Stimulated activated naive CD4-positive, alpha-beta T cell treated with Interleukin-2 at 50 U/mL for 16 hours (primary cell): ENCODE data around the gene PDLIM5.
A peak's percentile ranks its signal among the peaks of the same experiment; 100 is the strongest.
"Not testable (repeated sequence)": the region's sequence is repeated elsewhere in the genome, so short reads cannot be mapped to it uniquely, and the experiment has no call there.

Source experiments
- DNase-seq: peaks from one replicate; lab custom pipeline; 2025; lab: John Stamatoyannopoulos, UW

Gene PDLIM5, protein sequence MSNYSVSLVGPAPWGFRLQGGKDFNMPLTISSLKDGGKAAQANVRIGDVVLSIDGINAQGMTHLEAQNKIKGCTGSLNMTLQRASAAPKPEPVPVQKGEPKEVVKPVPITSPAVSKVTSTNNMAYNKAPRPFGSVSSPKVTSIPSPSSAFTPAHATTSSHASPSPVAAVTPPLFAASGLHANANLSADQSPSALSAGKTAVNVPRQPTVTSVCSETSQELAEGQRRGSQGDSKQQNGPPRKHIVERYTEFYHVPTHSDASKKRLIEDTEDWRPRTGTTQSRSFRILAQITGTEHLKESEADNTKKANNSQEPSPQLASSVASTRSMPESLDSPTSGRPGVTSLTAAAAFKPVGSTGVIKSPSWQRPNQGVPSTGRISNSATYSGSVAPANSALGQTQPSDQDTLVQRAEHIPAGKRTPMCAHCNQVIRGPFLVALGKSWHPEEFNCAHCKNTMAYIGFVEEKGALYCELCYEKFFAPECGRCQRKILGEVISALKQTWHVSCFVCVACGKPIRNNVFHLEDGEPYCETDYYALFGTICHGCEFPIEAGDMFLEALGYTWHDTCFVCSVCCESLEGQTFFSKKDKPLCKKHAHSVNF

DNA sequence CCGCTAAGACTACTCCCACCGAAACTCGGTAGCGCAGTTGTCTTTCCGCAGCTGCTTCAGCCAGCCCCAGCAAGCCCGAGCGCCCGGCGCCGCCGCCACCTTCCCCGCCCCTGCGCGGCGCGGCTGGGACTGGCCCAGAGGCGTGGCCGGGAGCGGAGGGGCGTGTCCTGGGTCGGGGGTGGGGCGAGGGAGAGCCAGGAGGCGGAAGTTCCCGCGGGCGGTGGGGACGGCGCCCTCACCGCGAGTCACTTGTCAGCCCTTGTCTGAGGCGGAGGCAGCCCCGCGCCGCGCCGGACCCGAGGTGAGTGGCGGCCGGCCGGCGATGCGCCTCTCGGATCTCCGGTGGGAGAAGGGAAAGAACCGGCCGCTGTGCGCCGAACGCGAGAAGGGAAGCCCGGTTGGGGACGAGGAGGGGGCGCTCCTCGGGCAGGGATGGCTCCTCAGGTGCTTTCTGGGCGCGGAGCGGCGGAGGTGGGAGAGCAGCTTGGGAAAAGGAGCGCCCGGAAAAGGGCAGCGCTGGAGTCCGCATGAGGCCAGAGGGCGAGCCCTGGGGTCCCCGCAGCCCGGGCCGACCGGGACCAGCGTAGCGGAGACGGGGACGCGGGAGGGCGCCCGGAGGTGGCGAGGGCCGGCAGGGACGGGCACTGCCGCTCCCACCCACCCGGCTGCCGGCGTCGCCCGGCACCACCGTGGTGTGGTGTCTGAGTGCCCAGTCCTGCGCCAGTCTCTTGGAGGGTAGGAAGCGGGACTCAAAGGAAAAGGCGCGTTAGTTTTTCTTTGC, at the start of gene PDLIM5:
Gene PDLIM5, plus strand, starts transcription at position 248 of the 781 bp plus-strand sequence. CDS start 3,347 bp downstream, outside the sequence.
- DNase-seq = peak; percentile 89

GRCh38 chr4:94402439-94402838, 49.3 kb upstream of the PDLIM5 start:
- not testable (repeated sequence) for DNase-seq

- DNase-seq = no peak
Observed at GRCh38 chr4:94403751-94404150, 48.0 kb upstream of the PDLIM5 start.

DNA sequence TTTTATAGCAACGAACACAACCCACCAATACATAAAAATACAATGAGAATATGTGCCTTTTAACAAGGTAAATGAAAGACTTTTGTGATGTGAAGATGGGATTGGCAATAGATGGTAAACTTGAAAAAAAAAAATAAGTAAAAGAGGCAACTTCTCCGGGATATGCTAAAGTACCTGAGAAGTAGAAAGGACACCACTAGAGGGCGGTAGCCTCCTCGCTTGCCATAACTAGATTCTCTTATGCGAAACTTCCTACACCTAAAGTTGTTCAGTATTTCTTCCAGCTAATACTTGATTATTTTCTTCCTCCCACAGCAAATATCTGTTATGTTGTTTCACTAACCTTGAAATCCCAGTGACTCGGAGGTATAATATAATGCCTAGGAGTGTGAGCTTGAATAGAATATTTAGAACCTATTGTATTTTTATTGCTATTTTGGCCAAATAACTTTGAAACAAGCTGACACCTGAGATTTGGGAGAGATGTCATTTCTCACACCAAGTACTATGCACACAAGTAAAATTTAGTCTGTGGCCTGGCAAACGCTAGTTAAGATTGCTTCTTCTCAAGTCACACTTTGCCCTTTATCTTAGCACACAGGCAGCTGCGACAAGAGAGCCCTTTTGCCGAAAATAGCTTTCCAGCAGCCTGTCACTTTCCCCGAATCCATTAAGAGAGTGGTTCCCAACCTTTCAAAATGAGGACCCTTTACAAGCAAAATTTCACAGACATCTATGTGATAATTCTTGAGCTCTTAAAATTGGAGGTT, 44.9 kb upstream of the PDLIM5 start:
- peak; percentile 39 for DNase-seq

DNA sequence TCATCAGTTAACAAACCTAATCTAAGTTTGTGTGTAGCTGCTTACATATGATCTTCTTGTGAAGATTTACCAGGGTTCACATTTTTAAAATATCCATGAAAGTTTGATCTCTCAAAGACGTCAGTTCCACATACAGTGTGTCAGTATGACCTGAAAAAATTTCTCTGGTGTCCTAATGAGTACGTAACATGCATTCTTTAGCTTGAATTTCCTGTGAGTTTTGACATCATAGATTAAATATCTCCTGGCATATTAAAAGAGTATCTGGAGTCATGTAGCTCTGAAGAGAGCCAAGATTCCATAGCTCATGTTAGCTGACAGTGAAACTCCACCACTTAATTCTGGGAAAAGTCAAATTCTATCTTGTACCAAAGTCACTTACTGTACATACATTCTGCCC, 43.9 kb upstream of the PDLIM5 start:
- no peak for DNase-seq

DNA sequence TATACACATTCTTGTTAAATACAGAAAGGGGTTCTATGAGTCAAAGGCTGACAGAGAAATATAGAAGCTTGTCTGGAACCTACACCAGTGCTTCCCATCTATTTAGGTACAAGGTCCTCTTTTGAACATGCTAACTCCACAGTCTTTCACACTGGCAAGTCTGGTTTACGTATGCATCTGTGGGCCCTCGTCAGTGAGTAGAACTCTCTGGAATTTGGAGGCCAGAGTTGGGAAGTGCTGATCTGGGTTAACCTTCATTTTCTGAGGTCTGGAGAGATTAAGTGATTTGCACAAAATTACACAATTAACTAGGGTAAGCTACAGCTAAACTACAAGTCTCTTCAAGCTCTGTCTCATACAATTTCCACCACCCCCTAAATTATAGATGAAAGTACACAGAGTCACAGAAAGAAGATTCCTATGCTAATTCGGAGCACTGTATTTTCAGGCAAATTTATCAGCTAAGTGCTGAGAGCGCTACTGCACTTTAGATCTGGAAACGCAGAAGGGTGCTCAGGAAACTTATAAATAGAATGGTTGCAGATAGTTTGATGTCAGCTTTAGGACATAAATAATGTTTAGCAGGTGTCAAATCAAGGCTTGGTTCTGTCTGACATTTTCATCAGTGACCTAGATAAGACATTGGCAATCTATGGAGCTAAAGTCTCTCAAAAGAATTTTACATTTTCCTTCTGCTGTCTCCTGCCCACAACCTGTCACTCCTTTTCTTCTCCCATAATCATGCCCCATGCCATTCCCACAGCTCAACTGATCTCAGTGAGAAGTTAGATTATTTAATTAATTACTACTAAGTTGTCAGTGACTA, 43.0 kb upstream of the PDLIM5 start:
- no peak for DNase-seq

- DNase-seq = no peak
Observed at GRCh38 chr4:94409375-94409679, 42.4 kb upstream of the PDLIM5 start.

GRCh38 chr4:94409962-94410361, 41.8 kb upstream of the PDLIM5 start:
- DNase-seq = no peak

DNA sequence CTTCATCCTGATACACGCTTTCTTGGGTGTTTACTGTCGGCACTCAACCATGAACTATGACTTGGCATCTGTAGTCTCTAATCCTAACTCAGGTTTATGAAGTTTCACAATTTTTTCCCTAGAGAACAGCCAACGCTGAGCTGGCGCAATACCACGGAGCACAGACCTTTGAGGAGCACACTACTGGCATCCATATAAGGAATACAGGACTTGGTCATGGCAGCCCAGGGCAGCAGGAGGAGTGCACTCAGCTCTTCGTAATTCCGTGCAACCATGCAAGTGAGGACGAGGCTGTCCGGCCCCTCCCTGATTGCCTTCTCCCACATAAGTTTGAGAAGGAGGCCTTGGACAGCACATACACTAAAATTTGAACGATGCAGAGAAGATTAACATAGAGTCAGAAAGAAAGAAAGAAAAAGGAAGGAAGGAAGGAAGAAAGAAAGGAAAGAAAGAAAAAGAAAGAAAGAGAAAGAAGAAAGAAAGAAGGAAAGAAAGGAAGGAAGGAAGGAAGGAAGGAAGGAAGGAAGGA, 41.0 kb upstream of the PDLIM5 start:
- DNase-seq = no peak

GRCh38 chr4:94411296-94411695, 40.4 kb upstream of the PDLIM5 start:
- no peak for DNase-seq

- DNase-seq = no peak
Observed at GRCh38 chr4:94412019-94412657, 39.6 kb upstream of the PDLIM5 start.

- no peak for DNase-seq
Observed at GRCh38 chr4:94412658-94413038, 39.1 kb upstream of the PDLIM5 start.

DNA sequence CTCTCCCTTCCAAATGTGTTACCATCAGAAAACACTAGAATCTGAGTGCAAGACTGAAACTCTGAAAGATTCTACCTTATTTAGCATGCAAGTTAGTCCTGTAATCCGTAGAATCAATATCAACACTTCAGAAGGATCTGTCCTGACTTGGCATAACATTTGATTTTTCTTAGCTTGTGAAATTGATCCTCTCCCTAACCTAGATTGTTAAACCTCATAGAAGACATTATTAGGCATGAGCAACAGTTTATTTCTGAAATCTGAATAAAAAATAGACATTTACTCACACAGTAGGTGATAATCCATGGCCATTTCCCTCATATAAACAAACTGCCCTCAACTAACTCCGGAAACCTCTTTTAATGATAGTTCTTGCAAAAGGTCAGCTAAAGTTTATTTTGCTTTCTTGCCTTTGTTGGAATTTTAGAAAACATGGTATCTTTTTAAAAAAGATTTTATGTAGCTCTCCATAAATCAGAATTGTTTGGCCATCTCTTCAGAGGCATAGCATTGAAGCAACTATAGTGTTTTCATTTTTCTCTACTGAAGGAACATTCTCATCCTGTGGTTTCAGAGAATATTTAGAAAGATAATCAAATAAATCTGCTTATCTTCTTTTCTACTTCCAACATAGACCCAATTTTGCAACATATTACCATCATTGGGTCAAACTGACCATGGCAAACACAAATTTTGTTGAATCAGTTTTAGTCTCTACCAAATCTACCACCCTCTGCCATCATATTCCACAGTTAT, 38.5 kb upstream of the PDLIM5 start:
- DNase-seq = no peak

DNA sequence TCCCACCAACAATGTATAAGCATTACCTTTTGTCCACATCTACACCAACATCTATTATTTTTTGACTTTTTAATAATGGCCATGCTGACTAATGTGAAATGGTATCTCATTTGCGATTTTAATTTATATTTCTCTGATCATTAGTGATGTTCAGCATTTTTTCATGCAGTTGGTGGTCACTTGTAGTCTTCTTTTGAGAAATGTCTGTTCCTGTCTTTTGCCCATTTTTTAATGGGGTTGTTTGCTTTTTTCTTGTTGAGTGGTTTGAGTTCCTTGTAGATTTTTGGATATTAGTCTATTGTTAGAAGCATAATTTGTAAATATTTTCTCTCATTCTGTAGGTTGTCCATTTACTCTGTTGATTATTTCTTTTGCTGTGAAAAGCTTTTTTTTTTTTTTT, 36.8 kb upstream of the PDLIM5 start:
- no peak for DNase-seq

- DNase-seq = no peak
Observed at GRCh38 chr4:94415448-94415847, 36.3 kb upstream of the PDLIM5 start.

- DNase-seq = no peak
Observed at GRCh38 chr4:94416335-94416734, 35.4 kb upstream of the PDLIM5 start.

DNA sequence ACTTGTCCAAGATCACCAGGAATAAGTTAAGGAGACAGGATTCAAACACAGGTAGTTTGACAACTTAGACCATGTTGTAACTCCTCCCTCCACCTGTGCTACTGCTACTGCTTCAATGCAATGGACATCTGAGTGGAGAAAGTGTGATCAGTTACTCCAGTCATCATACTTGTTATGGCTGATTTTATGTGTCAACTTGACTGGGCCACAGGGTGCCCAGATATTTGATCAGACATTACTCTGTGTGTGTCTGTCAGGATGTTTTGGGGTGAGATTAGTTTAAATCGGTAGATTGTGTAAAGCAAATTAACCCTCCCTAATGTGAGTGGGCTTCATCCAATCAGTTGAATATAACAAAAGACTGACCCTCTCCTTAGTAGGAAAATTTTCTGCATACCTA, 34.8 kb upstream of the PDLIM5 start:
- no peak for DNase-seq

GRCh38 chr4:94419549-94419948, 32.2 kb upstream of the PDLIM5 start:
- DNase-seq = no peak

DNA sequence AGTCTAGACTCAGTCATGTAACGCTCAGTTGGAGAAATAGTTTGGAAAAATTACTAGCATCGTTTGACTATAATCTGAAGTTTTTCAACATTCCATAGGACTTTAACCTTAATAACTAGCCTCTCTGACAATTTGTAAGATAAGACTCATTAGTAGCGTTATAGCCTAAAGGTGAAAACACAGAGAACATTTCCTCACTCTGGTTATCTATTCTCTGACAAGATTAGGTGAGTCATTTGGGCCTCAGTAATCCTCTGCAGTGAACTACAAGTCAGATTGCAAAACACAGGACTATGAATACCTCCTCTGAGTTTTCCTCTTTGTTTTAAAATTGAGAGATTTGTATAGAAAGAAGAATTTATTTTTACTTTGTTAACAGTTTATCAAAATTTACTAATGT, 31.8 kb upstream of the PDLIM5 start:
- no peak for DNase-seq

DNA sequence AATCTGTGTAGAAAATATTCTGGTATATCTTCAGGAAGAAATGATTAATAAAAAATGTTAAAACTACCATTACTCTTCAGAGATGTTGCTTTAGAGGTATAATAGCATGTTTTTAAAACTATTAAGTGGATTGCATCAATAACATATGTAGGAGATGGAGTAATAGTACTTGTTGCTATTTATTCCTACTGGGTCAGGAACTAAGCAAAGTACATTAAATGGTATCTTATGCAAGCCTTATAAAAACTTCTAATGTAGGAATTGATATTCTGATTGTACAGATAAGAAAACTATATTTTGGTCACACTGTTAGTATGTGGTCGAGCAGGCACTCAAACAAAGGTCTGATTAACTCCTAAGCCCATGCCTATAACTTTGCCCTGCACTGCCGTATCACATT, 31.4 kb upstream of the PDLIM5 start:
- no peak for DNase-seq
